IPS-18c (cell line): Measurements from ENCODE around the gene CYP46A1.

Source experiments
- H3K4me3 ChIP-seq: 2 replicates; pipeline ENCODE4 v1.7.0; 2013; ENCODE audit warnings: low read depth, mild to moderate bottlenecking, low read length, moderate library complexity; ENCODE audit not compliant: insufficient read depth
- H3K9me3 ChIP-seq: one replicate; pipeline ENCODE4 v1.6.1; 2013; ENCODE audit warnings: mild to moderate bottlenecking, low read length, moderate library complexity; ENCODE audit not compliant: control insufficient read depth, insufficient read depth

The CYP46A1 gene

GRCh38 chr14:99679543-99679942 is 4.6 kb upstream of the CYP46A1 start:
- Histone ChIP-seq H3K9me3 (peaks cover 5% of the 10 kb centered on the region), H3K4me3 (no peak overlapping the region)

GRCh38 chr14:99679996-99680395 is 4.1 kb upstream of the CYP46A1 start:
- no peak overlapping the region for H3K4me3 ChIP-seq

GRCh38 chr14:99681101-99681831 is 2.8 kb upstream of the CYP46A1 start:
- H3K4me3 ChIP-seq: no peak overlapping the region
- peaks cover 5% of the 10 kb centered on the region for H3K9me3 ChIP-seq

More at GRCh38 chr14:99679996-99680395, 4.1 kb upstream of the CYP46A1 start:
- H3K9me3 ChIP-seq: peaks cover 5% of the 10 kb centered on the region

- Histone ChIP-seq H3K9me3 (peaks cover 5% of the 10 kb centered on the region), H3K4me3 (no peak overlapping the region)
Observed at GRCh38 chr14:99681832-99682148, 2.3 kb upstream of the CYP46A1 start.

GRCh38 chr14:99682809-99683618 is 1.1 kb upstream of the CYP46A1 start:
- Histone ChIP-seq H3K4me3 (peak overlapping the region; percentile 91), H3K9me3 (no peaks in the 10 kb centered on the region)

- peak overlapping the region; percentile 71 for H3K4me3 ChIP-seq
- H3K9me3 ChIP-seq: no peaks in the 10 kb centered on the region
Observed at GRCh38 chr14:99684410-99684934, 374 bp downstream of the CYP46A1 start.

GRCh38 chr14:99685151-99685591 is 1.1 kb downstream of the CYP46A1 start:
- Histone ChIP-seq H3K9me3 (no peaks in the 10 kb centered on the region), H3K4me3 (no peak overlapping the region)

- Histone ChIP-seq H3K4me3 (no peak overlapping the region), H3K9me3 (no peaks in the 10 kb centered on the region)
Observed at GRCh38 chr14:99685596-99685995, 1.5 kb downstream of the CYP46A1 start.

GRCh38 chr14:99686557-99687283 is 2.6 kb downstream of the CYP46A1 start:
- no peaks in the 10 kb centered on the region for H3K9me3 ChIP-seq
- H3K4me3 ChIP-seq: no peak overlapping the region

- Histone ChIP-seq H3K9me3 (no peaks in the 10 kb centered on the region), H3K4me3 (no peak overlapping the region)
Observed at GRCh38 chr14:99687284-99688209, 3.4 kb downstream of the CYP46A1 start.

- no peaks in the 10 kb centered on the region for H3K9me3 ChIP-seq
- H3K4me3 ChIP-seq: no peak overlapping the region
Observed at GRCh38 chr14:99688210-99688581, 4.1 kb downstream of the CYP46A1 start.

GRCh38 chr14:99688629-99689028 is 4.5 kb downstream of the CYP46A1 start:
- no peaks in the 10 kb centered on the region for H3K9me3 ChIP-seq
- H3K4me3 ChIP-seq: no peak overlapping the region

- H3K4me3 ChIP-seq: no peak overlapping the region
- H3K9me3 ChIP-seq: no peaks in the 10 kb centered on the region
Observed at GRCh38 chr14:99689266-99690236, 5.5 kb downstream of the CYP46A1 start.

GRCh38 chr14:99690636-99691035 is 6.5 kb downstream of the CYP46A1 start:
- no peak overlapping the region for H3K4me3 ChIP-seq
- H3K9me3 ChIP-seq: no peaks in the 10 kb centered on the region

GRCh38 chr14:99691111-99691885 is 7.2 kb downstream of the CYP46A1 start:
- Histone ChIP-seq H3K9me3 (no peaks in the 10 kb centered on the region), H3K4me3 (no peak overlapping the region)
